Measurements from ENCODE around the gene DEPDC7. TPM values are rescaled to one million over a fixed set of nuclear protein-coding genes. Genes with fewer than 3 reads are reported as not detected.

Gene DEPDC7
- total and polyA plus RNA-seq, 2 experiments from 2014 or later, result 8.6 to 10.9 TPM

- ATAC-seq (no peak), DNase-seq (ENCODE audit: low spot score) (peak; percentile 18)
- Mint-ChIP-seq H3K4me3 (no peak overlapping the region), H3K4me1 (peaks cover 22% of the 10 kb centered on the region), H3K36me3 (ENCODE audit: low read depth) (peaks cover 41% of the 10 kb centered on the region), H3K27ac (peak overlapping the region; percentile 34), H3K9me3 (no peaks in the 10 kb centered on the region), H3K27me3 (ENCODE audit: insufficient read depth, low read depth, poor library complexity) (peaks cover 4% of the 10 kb centered on the region)
- Histone ChIP-seq H3K9me2 (ENCODE audit: insufficient read depth) (no peaks in the 10 kb centered on the region), H3K79me2 (replicated peaks; ENCODE audit: insufficient read depth) (no peaks in the 10 kb centered on the region), H3K36me3 (ENCODE audit: insufficient read depth) (peaks cover 3% of the 10 kb centered on the region; the same call in 1 of the 2 replicates), H4K20me1 (replicated peaks; ENCODE audit: insufficient read depth) (peaks cover 7% of the 10 kb centered on the region; the same call in 1 of the 2 replicates), H3F3A (replicated peaks; ENCODE audit: low read depth) (0 out of 2 replicates have a peak, but pooled peaks cover 2% of the 10 kb centered on the region), H2AFZ (no peak overlapping the region), H3K27me3 (ENCODE audit: insufficient read depth) (no peaks in the 10 kb centered on the region), H3K4me2 (no peak overlapping the region), H3K4me1 (ENCODE audit: insufficient read depth) (peaks cover 5% of the 10 kb centered on the region; the same call in 1 of the 2 replicates), H3K27ac (ENCODE audit: low read depth) (0 out of 2 replicates have a peak overlapping the region, but pooled peaks have one; percentile 56), H3K4me3 (no peak overlapping the region)
- TF ChIP-seq, protein P1, sequence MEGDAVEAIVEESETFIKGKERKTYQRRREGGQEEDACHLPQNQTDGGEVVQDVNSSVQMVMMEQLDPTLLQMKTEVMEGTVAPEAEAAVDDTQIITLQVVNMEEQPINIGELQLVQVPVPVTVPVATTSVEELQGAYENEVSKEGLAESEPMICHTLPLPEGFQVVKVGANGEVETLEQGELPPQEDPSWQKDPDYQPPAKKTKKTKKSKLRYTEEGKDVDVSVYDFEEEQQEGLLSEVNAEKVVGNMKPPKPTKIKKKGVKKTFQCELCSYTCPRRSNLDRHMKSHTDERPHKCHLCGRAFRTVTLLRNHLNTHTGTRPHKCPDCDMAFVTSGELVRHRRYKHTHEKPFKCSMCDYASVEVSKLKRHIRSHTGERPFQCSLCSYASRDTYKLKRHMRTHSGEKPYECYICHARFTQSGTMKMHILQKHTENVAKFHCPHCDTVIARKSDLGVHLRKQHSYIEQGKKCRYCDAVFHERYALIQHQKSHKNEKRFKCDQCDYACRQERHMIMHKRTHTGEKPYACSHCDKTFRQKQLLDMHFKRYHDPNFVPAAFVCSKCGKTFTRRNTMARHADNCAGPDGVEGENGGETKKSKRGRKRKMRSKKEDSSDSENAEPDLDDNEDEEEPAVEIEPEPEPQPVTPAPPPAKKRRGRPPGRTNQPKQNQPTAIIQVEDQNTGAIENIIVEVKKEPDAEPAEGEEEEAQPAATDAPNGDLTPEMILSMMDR (conservative IDR thresholded peaks at IDR 0.05; ENCODE audit: low read depth in 2 of 2), result 0 out of 4 replicates have a peak, but pooled peaks of 1 of the 2 experiments have one; percentile 9
- TF ChIP-seq EZH2 (IDR thresholded peaks at IDR 0.05; ENCODE audit: low read depth, unreplicated experiment), result no peak
Measured at GRCh38 chr11:33064033-33064825, 48.6 kb downstream of the DEPDC7 start.

- H4K20me1 ChIP-seq (replicated peaks; ENCODE audit: insufficient read depth), result peaks cover 7% of the 10 kb centered on the region; the same call in 1 of the 2 replicates
- Mint-ChIP-seq H3K4me3 (no peak overlapping the region), H3K36me3 (ENCODE audit: low read depth) (peaks cover 36% of the 10 kb centered on the region), H3K9me3 (no peaks in the 10 kb centered on the region), H3K4me1 (peaks cover 17% of the 10 kb centered on the region), H3K27ac (no peak overlapping the region; the same call in 1 of the 2 replicates), H3K27me3 (ENCODE audit: insufficient read depth, low read depth, poor library complexity) (peaks cover 4% of the 10 kb centered on the region)
- H3K4me1 ChIP-seq (ENCODE audit: insufficient read depth), result peaks cover 5% of the 10 kb centered on the region; the same call in 1 of the 2 replicates
- H3K27ac ChIP-seq (ENCODE audit: low read depth), result peak overlapping the region; percentile 66; the same call in 1 of the 2 replicates
- H3K27me3 ChIP-seq (ENCODE audit: insufficient read depth), result no peaks in the 10 kb centered on the region
- DNase-seq (ENCODE audit: low spot score), result no peak
- no peak overlapping the region for H3K4me2 ChIP-seq
- H3K79me2 ChIP-seq (replicated peaks; ENCODE audit: insufficient read depth), result no peaks in the 10 kb centered on the region
- no peaks in the 10 kb centered on the region for H3K9me2 ChIP-seq (ENCODE audit: insufficient read depth)
- H2AFZ ChIP-seq, result no peak overlapping the region
- H3F3A ChIP-seq (replicated peaks; ENCODE audit: low read depth), result 0 out of 2 replicates have a peak, but pooled peaks cover 2% of the 10 kb centered on the region
- H3K4me3 ChIP-seq, result no peak overlapping the region
- no peak for ATAC-seq
- H3K36me3 ChIP-seq (ENCODE audit: insufficient read depth), result peaks cover 3% of the 10 kb centered on the region; the same call in 1 of the 2 replicates
- TF ChIP-seq, protein P1 (conservative IDR thresholded peaks at IDR 0.05; ENCODE audit: low read depth in 2 of 2), result no peak
- TF ChIP-seq REST (IDR thresholded peaks at IDR 0.05; ENCODE audit: unreplicated experiment), result no peak
- TF ChIP-seq CREB1 (CRISPR knock-in tag; IDR thresholded peaks at IDR 0.05; ENCODE audit: low read depth), result no peak
- no peak for TF ChIP-seq POLR2AphosphoS5 (IDR thresholded peaks at IDR 0.05; ENCODE audit: low read depth)
- TF ChIP-seq NANOG (IDR thresholded peaks at IDR 0.05; ENCODE audit: borderline replicate concordance), result no peak
- no peak for TF ChIP-seq EZH2 (IDR thresholded peaks at IDR 0.05; ENCODE audit: low read depth, unreplicated experiment)
Measured at GRCh38 chr11:33064866-33065265, 49.2 kb downstream of the DEPDC7 start.
